ENCODE measurements around the gene OSBPL5. TPM values are rescaled to one million over a fixed set of nuclear protein-coding genes. Genes with fewer than 3 reads are reported as not detected.

OSBPL5 gene
- total RNA-seq, 4 donors from 2014 or later: 14.1 to 67.6 (median 31.8) TPM

DNA sequence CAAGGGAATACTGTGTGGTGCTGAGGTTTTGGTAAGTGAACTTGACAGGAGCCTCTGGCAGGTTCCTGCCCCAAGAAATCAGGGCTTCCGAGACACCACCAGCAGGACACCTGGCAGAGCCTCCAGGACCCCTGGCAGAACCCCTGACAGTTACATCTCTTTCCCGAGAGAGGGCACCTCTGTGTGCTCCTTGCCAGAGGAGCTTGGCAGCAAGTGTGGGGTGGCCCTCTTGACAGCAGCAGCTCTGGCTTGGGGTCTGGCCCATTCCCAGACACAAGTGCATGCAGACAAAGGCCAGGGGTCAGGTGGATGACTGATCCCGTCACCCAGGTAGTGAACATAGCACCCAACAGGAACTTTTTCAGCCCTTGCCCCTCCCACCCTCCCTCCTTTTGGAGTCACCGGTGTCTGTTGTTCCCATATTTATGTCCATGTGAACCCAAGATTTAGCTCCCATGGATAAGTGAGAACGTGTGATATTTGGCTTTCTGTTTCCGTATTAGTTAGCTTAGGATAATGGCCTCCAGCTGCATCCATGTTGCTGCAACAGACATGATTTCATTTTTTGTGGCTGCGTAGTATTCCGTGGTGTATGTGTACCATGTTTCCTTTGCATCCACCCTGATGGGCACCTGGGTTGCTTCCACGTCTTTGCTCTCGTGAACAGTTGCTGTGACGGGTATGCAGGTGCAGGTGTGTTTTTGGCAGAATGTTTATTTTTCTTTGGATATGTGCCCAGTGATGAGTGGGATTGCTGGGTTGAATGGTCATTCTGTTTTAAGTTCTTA lies 21.2 kb upstream of the OSBPL5 start:
- TF ChIP-seq, protein P1, sequence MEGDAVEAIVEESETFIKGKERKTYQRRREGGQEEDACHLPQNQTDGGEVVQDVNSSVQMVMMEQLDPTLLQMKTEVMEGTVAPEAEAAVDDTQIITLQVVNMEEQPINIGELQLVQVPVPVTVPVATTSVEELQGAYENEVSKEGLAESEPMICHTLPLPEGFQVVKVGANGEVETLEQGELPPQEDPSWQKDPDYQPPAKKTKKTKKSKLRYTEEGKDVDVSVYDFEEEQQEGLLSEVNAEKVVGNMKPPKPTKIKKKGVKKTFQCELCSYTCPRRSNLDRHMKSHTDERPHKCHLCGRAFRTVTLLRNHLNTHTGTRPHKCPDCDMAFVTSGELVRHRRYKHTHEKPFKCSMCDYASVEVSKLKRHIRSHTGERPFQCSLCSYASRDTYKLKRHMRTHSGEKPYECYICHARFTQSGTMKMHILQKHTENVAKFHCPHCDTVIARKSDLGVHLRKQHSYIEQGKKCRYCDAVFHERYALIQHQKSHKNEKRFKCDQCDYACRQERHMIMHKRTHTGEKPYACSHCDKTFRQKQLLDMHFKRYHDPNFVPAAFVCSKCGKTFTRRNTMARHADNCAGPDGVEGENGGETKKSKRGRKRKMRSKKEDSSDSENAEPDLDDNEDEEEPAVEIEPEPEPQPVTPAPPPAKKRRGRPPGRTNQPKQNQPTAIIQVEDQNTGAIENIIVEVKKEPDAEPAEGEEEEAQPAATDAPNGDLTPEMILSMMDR (IDR thresholded peaks at IDR 0.05): no peak
- DNase-seq (ENCODE audit: low spot score) (no peak), ATAC-seq (ENCODE audit: low FRiP score) (no peak)

DNA sequence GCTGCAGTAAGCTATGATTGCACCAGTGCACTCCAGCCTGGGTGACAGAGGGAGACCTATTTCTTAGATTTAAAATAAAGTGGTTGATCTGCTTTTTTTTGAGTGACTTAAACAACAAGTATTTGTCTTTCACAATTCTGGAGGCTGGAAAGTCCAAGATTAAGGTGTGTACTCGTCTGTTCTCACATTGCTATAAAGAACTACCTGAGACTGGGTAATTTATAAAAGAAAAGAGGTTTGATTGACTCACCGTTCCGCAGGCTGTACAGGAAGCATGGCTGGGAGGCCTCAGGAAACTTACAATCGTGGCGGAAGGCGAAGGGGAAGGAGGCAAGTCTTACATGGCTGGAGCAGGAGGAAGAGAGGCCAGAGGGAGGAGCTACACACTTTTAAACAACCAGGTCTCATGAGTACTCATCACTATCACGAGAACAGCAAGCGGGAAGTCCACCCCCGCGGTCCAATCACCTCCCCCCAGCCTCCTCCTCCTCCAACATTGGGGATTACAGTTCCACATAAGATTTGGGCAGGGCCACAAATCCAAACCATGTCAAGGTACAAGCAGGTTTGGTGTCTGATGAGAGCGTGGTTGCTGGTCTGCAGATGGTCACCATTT lies 19.7 kb upstream of the OSBPL5 start:
- ATAC-seq (ENCODE audit: low FRiP score): no peak
- DNase-seq (ENCODE audit: low spot score): no peak
- TF ChIP-seq, protein P1 (IDR thresholded peaks at IDR 0.05): no peak

DNA sequence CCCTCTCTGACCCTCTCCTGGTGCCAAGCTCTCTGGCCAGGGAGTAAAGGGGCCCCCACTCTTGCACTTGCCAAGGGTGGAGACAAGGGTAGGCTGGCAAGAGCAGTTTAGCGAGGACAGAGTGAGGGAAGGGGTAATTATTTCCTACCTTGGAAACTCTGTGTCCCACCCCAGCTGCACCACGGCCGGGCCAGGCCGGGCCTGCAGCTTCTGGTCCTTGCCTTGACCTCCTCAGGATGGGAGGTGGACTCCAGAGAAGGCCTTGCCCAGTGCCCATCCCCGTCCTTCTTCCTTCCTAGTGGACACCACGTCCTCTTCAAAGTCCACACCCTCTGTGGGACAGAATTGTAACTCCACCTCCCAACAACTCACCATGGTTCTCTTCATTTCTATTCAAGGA lies 18.4 kb upstream of the OSBPL5 start:
- TF ChIP-seq, protein P1 (IDR thresholded peaks at IDR 0.05): no peak
- ATAC-seq (ENCODE audit: low FRiP score): no peak
- no peak for DNase-seq (ENCODE audit: low spot score)

DNA sequence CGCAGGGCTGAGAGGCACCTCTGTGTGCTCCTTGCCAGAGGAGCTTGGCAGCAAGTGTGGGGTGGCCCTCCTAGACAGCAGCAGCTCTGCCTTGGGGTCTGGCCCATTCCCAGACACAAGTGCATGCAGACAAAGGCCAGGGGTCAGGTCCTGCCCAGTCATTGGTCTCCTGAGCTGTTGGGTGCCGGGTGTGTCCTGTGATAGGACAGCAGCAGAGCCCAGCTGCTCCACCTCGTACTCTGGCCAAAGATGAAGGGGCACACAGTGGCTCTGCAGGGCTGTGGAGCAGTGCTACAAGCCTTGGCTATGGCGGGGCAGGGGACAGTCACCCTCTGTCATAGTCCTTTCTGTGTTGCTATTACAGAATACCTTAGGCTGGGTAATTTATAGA lies 17.3 kb upstream of the OSBPL5 start:
- no peak for DNase-seq (ENCODE audit: low spot score)
- ATAC-seq (ENCODE audit: low FRiP score): no peak
- TF ChIP-seq, protein P1 (IDR thresholded peaks at IDR 0.05): no peak

DNA sequence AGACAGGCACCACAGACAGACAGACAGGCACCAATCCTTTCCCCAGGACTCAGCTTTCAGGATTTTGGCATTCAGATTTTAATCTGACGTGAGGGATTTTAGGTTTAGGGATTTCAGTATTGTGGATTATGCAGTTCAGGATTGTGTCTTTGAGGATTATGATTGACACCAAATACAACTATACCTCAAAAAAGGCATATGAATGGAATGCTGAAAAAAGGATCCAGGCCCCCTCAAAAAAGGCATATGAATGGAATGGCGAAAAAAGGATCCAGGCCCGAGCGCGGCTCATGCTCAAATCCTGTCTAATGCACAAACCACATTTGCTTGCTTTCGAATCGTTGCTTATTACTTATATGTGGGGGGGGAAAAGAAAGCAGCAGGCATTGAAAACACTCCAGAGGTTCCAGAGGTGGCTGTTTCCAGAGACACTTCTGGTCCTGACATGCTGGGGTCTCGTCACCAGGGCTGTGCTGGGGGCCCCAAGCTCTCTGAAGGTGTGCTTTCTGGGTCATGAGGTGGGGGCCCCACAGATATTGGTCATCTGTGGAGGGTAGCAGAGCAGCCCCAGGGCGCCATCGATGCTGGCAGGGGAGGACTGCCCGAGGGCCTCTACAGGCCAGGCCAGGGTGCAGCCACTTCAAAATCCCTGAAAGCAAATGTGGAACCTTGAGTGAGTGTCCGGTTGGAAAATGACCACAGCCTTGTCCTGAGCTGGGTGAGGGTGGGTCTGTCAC lies 16.8 kb upstream of the OSBPL5 start:
- TF ChIP-seq, protein P1 (IDR thresholded peaks at IDR 0.05): no peak
- ATAC-seq (ENCODE audit: low FRiP score): no peak
- DNase-seq (ENCODE audit: low spot score): no peak

DNA sequence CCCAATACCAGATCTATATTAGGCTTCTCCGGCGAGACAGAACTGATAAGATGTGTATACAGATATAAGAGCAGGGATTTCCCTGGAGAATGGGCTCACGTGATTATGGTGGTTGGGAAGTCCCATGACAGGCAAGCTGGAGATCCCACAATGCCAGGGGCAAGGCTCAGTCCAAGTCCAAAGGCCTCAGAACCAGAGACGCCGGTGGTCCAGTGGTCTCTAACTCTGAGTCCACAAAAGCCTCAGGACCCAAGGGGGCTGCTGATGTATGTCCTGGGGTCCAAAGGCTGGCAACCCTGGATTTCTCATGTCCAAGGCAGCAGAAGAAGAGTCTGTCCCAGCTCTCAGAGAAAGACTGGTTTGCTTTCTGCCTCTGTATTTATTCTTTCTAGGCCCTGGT lies 15.8 kb upstream of the OSBPL5 start:
- TF ChIP-seq, protein P1 (IDR thresholded peaks at IDR 0.05): no peak
- no peak for ATAC-seq (ENCODE audit: low FRiP score)
- no peak for DNase-seq (ENCODE audit: low spot score)

All from omental fat pad (tissue), 4 donors.